SKM-1 (cell line): ENCODE data around the gene PYGO2.

Source experiments
- DNase-seq: peaks from one replicate; lab custom pipeline; 2025; ENCODE audit not compliant: unreplicated experiment; lab: John Stamatoyannopoulos, UW

The PYGO2 gene

GRCh38 chr1:154945160-154945961, 16.2 kb downstream of the PYGO2 start:
- no peak for DNase-seq

- no peak for DNase-seq
Observed at GRCh38 chr1:154944401-154945159, 17.0 kb downstream of the PYGO2 start.

- peak; percentile 70 for DNase-seq
Observed at GRCh38 chr1:154943649-154944400, 17.8 kb downstream of the PYGO2 start.

- no peak for DNase-seq
Observed at GRCh38 chr1:154941333-154942013, 20.1 kb downstream of the PYGO2 start.

GRCh38 chr1:154940651-154941194, 20.9 kb downstream of the PYGO2 start:
- DNase-seq, result no peak

GRCh38 chr1:154940213-154940560, 21.4 kb downstream of the PYGO2 start:
- DNase-seq, result no peak

GRCh38 chr1:154938604-154939399, 22.8 kb downstream of the PYGO2 start:
- no peak for DNase-seq

- DNase-seq, result no peak
Observed at GRCh38 chr1:154937988-154938386, 23.6 kb downstream of the PYGO2 start.

- DNase-seq, result peak; percentile 92
Observed at GRCh38 chr1:154937085-154937987, 24.2 kb downstream of the PYGO2 start.

GRCh38 chr1:154936555-154937084, 25.0 kb downstream of the PYGO2 start, which contains the start of gene PMVK:
PMVK (minus strand) TSS chr1:154936719; CDS start chr1:154936685, 34 bp downstream.
- DNase-seq, result peak; percentile 96

GRCh38 chr1:154935749-154936554, 25.6 kb downstream of the PYGO2 start:
- no peak for DNase-seq

GRCh38 chr1:154934358-154934948, 27.1 kb downstream of the PYGO2 start:
- no peak for DNase-seq

- DNase-seq, result no peak
Observed at GRCh38 chr1:154931940-154932487, 29.6 kb downstream of the PYGO2 start.

- no peak for DNase-seq
Observed at GRCh38 chr1:154926201-154926600, 35.4 kb downstream of the PYGO2 start.

GRCh38 chr1:154925335-154926170, 36.0 kb downstream of the PYGO2 start:
- peak; percentile 44 for DNase-seq

GRCh38 chr1:154923695-154924094, 37.9 kb downstream of the PYGO2 start:
- no peak for DNase-seq
